SH-SY5Y (cell line): Measurements from ENCODE around the gene SYT2.

Experiments used
- GATA2 ChIP-seq: IDR thresholded peaks from 2 replicates; pipeline ENCODE4 v1.6.1; 2011; ENCODE audit warnings: mild to moderate bottlenecking, low read depth, low read length
- GATA3 ChIP-seq: IDR thresholded peaks from 2 replicates; pipeline ENCODE4 v1.6.1; 2011; ENCODE audit warnings: low read depth, mild to moderate bottlenecking, low read length, moderate library complexity

Gene SYT2

GRCh38 chr1:202624088-202624780 lies 86.0 kb downstream of the SYT2 start:
- TF ChIP-seq GATA3 (no peak), GATA2 (no peak)

GRCh38 chr1:202623075-202623474 lies 87.2 kb downstream of the SYT2 start:
- no peak for TF ChIP-seq GATA2
- TF ChIP-seq GATA3 = no peak

GRCh38 chr1:202622388-202622787 lies 87.9 kb downstream of the SYT2 start:
- TF ChIP-seq GATA2 (no peak), GATA3 (no peak)

DNA sequence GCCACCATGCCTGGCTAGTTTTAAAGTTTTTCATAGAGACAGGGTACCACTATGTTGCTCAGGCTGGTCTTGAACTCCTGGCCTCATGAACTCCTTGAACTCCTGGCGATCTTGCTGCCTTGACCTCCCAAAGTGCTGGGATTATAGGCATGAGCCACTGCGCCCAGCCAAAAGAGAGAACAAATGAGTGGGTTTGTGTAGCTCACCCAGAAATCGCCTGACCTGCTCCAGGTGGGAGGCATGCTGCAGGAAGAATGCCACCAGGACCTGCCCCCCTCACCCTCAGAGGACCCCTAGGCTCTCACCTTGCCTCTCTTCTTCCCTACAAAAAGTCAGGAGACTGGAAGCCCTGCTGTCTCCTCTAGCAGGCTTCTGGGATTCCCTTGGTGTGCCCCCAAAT lies 88.8 kb downstream of the SYT2 start:
- TF ChIP-seq GATA2 = no peak
- no peak for TF ChIP-seq GATA3

DNA sequence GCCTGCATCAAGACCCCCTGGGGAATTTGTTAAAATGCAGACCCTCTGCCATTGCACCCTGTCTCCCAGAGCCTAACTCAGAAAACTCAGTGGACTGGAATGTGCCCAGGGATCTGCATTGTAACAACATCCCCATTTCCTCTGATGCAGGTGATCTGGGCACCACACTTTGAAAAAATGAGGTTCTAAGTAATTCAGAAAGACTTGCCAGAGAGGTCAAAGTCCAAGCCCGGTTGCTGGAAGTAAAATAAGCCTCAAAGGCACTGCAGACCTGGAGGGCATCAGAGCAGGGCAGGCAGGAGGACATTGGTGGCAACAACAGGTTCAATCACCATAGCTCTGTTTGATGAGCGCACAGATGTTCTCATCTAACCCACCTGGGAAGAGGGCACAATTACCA lies 90.7 kb downstream of the SYT2 start:
- TF ChIP-seq GATA3 (no peak), GATA2 (no peak)

DNA sequence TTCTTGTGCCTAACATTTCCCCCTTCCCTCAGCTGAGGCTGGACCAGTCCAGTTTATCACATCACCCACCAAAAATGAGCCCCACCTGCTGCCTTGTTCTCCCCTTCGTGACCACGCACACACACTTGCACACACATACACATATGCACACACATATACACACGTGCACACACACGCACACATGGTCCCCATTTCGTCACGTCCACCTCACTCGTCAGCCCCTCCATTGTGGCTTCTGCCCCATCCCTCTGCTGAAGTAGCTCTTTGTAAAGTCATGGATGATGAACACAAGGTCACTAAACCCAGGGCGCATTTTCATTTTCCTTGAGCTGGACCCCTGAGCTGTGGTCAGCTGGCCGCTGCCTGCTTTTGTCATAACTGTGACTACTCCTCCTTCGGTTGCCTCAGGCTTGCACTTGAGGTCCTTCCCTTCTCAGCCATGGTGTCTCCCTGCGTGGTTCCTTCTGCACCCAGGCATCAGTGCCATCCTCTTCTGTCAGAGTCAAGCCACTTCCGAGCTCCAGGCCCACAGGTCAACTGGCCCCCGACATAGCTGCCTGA lies 93.8 kb downstream of the SYT2 start:
- TF ChIP-seq GATA2 = no peak
- TF ChIP-seq GATA3 = no peak

- TF ChIP-seq GATA3 (no peak), GATA2 (no peak)
Observed at GRCh38 chr1:202615501-202616354, 94.5 kb downstream of the SYT2 start.

DNA sequence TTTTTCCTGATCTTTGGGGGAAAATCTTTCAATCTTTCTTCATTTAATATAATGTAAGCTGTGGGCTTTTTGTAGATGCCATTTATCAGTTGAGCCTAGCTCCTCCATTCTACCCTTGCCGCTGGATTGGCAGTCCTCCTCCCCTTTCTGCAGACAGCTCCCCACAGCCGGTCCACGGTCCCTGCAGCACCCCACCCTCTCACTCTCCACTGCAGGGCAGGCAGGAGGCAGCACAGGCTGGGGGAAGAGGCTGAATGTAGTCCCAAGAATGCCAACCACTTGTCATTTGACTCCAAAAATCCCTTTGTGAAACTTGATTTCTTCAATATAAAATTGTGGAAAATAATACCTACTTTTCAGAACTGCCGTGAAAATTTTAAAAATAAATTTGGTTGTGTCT lies 96.7 kb downstream of the SYT2 start:
- TF ChIP-seq GATA3 (no peak), GATA2 (no peak)

GRCh38 chr1:202605515-202605914 lies 104.7 kb downstream of the SYT2 start:
- no peak for TF ChIP-seq GATA2
- no peak for TF ChIP-seq GATA3

GRCh38 chr1:202603435-202603834 lies 106.8 kb downstream of the SYT2 start:
- TF ChIP-seq GATA2 (no peak), GATA3 (no peak)

GRCh38 chr1:202600432-202601041 lies 109.7 kb downstream of the SYT2 start:
- no peak for TF ChIP-seq GATA3
- TF ChIP-seq GATA2 = no peak

- no peak for TF ChIP-seq GATA3
Observed at GRCh38 chr1:202599669-202600431, 110.4 kb downstream of the SYT2 start.

DNA sequence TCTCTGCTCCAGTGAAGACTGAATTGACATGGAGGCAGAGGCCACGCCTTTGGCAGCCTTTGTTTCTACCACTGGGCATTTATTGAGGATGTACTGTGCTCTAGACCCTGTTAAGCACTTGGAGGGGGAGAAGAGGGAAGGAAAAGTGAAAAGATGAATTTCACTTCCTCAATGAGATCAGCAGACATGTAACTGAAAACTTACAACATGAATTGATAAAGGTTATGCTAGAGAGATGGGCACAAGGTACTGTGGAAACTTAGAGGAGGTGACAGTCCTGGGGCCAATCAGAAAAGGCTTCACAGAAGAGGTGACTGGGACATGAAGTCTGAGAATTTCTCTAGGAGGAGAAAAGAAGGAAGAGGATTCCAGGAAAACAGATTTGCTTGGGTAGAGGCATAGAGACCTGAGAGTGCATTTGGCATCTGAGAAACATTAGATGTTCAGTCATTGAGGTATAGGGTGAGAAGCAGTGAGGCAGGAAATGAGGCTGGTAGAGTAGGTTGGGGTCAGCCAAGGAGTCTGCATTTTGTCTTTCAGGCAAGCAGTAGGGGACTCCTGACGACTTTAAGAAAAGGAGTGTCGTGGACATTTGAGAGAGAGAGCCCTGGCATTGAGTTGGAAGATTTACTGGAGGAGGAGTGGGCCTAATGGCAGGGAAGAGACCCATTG lies 113.0 kb downstream of the SYT2 start:
- TF ChIP-seq GATA2 = no peak
- TF ChIP-seq GATA3 = no peak
